ACC112 (cell line): ENCODE measurements around the gene CSNK1A1.
"Not testable (repeated sequence)": the region's sequence is repeated elsewhere in the genome, so short reads cannot be mapped to it uniquely, and the experiment has no call there.

ENCODE experiments used
- H2AFZ ChIP-seq: fragments of 200-600 bp; sonication (generic); one replicate; pipeline ENCODE4 v1.6.0; 2017; ENCODE audit warnings: antibody characterized with exemption, low read length; ENCODE audit not compliant: unreplicated experiment
- H3K27ac ChIP-seq: fragments of 200-600 bp; sonication (generic); 2 replicates; pipeline ENCODE4 v1.5.1; 2014; ENCODE audit warnings: low read depth, mild to moderate bottlenecking, antibody characterized with exemption, low read length, moderate library complexity
- H3K27me3 ChIP-seq: fragments of 200-600 bp; sonication (generic); 2 replicates; pipeline ENCODE4 v1.6.1; 2014; ENCODE audit warnings: mild to moderate bottlenecking, antibody characterized with exemption, low read length, moderate library complexity, mixed read lengths; ENCODE audit not compliant: insufficient read depth
- H3K36me3 ChIP-seq: fragments of 200-600 bp; sonication (generic); 2 replicates; pipeline ENCODE4 v1.6.1; 2016; ENCODE audit warnings: mild to moderate bottlenecking, antibody characterized with exemption, low read length, moderate library complexity, mixed read lengths; ENCODE audit not compliant: insufficient read depth
- H3K4me1 ChIP-seq: fragments of 200-600 bp; sonication (generic); one replicate; pipeline ENCODE4 v1.6.1; 2016; ENCODE audit warnings: low read length, mixed read lengths; ENCODE audit not compliant: insufficient read depth, unreplicated experiment, control insufficient read depth
- H3K4me3 ChIP-seq: fragments of 200-600 bp; sonication (generic); 2 replicates; pipeline ENCODE4 v1.5.1; 2014; ENCODE audit warnings: mild to moderate bottlenecking, low read depth, low read length
- H3K79me2 ChIP-seq: fragments of 200-600 bp; sonication (generic); one replicate; pipeline ENCODE4 v1.6.0; 2016; ENCODE audit warnings: low read length; ENCODE audit not compliant: control insufficient read depth, unreplicated experiment, insufficient read depth

The CSNK1A1 gene

GRCh38 chr5:149572576-149573231 is 21.5 kb upstream of the CSNK1A1 start:
- no peak overlapping the region for H3K27ac ChIP-seq
- H3K4me1 ChIP-seq, result no peaks in the 10 kb centered on the region
- H3K36me3 ChIP-seq, result no peaks in the 10 kb centered on the region
- H3K27me3 ChIP-seq, result no peaks in the 10 kb centered on the region
- no peak overlapping the region for H3K4me3 ChIP-seq
- H2AFZ ChIP-seq, result no peak overlapping the region
- H3K79me2 ChIP-seq, result no peaks in the 10 kb centered on the region

DNA sequence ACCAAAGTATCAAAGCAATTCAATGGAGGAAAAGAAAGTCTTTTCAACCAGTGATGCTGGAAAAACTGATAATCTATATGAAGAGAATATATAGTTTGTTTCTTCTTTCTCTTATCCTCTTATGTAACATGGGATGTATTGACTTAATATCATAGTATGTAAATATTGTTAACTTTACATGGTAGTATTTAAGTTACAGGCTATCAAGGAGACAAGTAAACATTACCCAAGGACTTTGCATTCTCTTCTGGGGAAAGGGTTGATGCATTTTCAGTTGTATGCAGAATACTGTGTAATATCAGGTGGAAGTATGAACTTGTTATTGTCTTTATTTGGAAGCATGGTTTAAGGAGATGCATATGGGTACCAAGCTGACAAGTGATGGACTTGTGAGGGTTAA is 20.9 kb upstream of the CSNK1A1 start:
- no peak overlapping the region for H3K4me3 ChIP-seq

GRCh38 chr5:149567226-149567625 is 16.0 kb upstream of the CSNK1A1 start:
- Histone ChIP-seq H3K27me3 (no peaks in the 10 kb centered on the region), H3K4me3 (no peak overlapping the region), H3K4me1 (peaks cover 23% of the 10 kb centered on the region), H3K36me3 (no peaks in the 10 kb centered on the region), H3K79me2 (no peaks in the 10 kb centered on the region), H2AFZ (no peak overlapping the region), H3K27ac (no peak overlapping the region)

More for the DNA sequence above, 20.9 kb upstream of the CSNK1A1 start:
- Histone ChIP-seq H3K79me2 (no peaks in the 10 kb centered on the region), H2AFZ (no peak overlapping the region), H3K27ac (no peak overlapping the region), H3K27me3 (no peaks in the 10 kb centered on the region), H3K4me1 (no peaks in the 10 kb centered on the region), H3K36me3 (no peaks in the 10 kb centered on the region)

DNA sequence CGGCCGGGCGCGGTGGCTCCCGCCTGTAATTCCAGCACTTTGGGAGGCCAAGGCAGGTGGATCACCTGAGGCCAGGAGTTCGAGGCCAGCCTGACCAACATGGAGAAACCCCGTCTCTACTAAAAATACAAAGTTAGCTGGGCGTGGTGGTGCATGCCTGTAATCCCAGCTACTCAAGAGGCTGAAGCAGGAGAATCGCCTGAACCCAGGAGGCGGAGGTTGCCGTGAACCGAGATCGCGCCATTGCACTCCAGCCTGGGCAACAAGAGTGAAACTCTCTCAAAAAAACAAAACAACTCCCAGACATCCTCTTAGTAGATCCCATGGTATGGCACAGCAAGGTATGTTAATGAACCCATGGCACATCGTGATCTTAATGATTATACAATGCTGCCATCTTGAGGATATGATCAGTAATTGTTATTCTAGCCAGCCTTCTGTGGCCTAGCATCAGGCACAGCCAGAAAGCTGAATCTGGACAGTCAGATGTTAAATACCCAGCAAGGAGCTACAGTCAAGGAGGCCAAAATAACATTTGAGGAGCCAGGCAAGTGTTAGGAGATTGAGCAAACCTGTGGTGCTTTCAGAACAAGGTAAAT is 13.4 kb upstream of the CSNK1A1 start:
- not testable (repeated sequence) for H3K36me3 ChIP-seq, H3K79me2 ChIP-seq, H2AFZ ChIP-seq, H3K4me3 ChIP-seq, H3K27me3 ChIP-seq
- Histone ChIP-seq H3K4me1 (peaks cover 45% of the 10 kb centered on the region), H3K27ac (peak overlapping the region; percentile 98)

- Histone ChIP-seq H2AFZ (peak overlapping the region; percentile 76), H3K27me3 (no peaks in the 10 kb centered on the region), H3K4me3 (peak overlapping the region; percentile 0; the same call in 1 of the 2 replicates), H3K36me3 (no peaks in the 10 kb centered on the region), H3K79me2 (no peaks in the 10 kb centered on the region), H3K27ac (peak overlapping the region; percentile 98), H3K4me1 (peaks cover 49% of the 10 kb centered on the region)
Observed at GRCh38 chr5:149563466-149563865, 12.2 kb upstream of the CSNK1A1 start.

DNA sequence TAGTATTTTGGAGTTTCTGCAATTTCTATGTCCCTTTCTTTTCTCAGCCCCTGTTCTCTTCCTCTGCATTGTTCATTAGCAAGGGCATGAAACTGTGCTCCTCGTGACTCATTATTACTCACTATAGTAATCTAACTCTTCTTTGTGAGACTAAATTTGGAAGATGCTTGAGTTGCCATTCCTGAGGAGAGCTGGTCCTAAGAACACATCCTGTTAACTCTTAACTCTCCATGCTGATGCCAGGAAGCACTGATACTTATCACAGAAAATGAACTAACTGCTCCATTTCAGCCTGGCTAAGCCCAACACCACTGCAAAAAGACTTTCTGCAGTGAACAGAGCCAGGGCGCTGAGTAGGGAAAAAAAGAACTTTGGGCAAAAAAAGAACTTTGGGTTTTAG is 10.6 kb upstream of the CSNK1A1 start:
- Histone ChIP-seq H3K27ac (peak overlapping the region; percentile 98), H3K79me2 (no peaks in the 10 kb centered on the region), H3K36me3 (no peaks in the 10 kb centered on the region), H3K27me3 (no peaks in the 10 kb centered on the region), H3K4me3 (peak overlapping the region; percentile 63), H3K4me1 (peaks cover 49% of the 10 kb centered on the region), H2AFZ (no peak overlapping the region)

- Histone ChIP-seq H3K27me3 (no peaks in the 10 kb centered on the region), H3K36me3 (no peaks in the 10 kb centered on the region), H3K4me1 (peaks cover 49% of the 10 kb centered on the region), H2AFZ (no peak overlapping the region), H3K27ac (no peak overlapping the region), H3K79me2 (no peaks in the 10 kb centered on the region), H3K4me3 (no peak overlapping the region)
Observed at GRCh38 chr5:149559706-149560105, 8.5 kb upstream of the CSNK1A1 start.

DNA sequence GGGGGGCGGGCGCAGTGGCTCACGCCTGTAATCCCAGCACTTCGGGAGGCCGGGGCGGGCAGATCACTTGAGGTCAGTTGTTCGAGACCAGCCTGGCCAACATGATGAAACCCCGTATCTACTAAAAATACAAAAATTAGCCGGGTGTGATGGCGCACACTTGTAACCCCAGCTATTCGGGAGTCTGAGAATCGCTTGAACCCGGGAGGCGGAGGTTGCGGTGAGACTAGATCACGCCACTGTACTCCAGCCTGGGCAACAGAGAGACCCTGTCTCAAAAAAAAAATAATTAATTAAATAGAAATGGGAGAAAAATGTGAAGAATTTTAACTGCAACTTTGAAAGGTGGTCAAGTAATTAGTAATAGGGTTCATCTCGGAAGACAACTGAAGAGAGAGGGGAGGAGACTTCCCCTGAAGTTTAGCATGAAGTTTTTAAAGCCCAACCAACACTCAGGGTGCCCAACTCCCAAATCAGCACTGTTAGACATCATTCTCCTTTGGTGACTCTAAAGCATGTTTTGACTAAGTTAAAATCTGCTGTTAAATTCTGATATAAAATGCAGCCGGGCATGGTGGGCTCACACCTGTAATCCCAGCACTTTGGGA is 1.4 kb upstream of the CSNK1A1 start:
- Histone ChIP-seq H3K4me1 (peaks cover 7% of the 10 kb centered on the region), H3K79me2 (peaks cover 40% of the 10 kb centered on the region), H3K27me3 (no peaks in the 10 kb centered on the region), H2AFZ (no peak overlapping the region), H3K36me3 (peaks cover 24% of the 10 kb centered on the region), H3K4me3 (peak overlapping the region; percentile 90; the same call in 1 of the 2 replicates), H3K27ac (no peak overlapping the region)

DNA sequence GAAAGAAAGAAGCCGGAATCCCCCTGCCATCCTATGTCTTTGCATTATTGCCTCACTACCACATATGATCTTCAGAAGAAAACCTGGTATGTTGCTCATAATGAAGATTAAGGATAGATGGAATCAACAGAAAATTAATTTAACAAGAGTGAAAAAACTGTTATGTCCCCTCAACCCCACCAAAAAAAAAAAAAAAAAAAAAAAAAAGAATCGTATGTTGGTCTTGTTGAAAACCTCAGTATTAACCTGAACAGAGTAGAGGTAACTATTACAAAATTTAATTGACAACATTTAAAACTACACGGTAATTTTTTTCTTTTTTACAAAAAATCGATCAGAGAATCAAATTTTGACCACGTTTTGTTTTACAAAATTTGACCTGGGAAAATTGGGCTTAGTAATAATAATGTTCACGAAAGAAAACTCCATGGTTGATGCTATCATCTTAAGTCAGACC is 827 bp upstream of the CSNK1A1 start:
- H3K79me2 ChIP-seq, result peaks cover 46% of the 10 kb centered on the region
- H3K4me1 ChIP-seq, result peaks cover 13% of the 10 kb centered on the region
- H3K27ac ChIP-seq, result peak overlapping the region; percentile 93

DNA sequence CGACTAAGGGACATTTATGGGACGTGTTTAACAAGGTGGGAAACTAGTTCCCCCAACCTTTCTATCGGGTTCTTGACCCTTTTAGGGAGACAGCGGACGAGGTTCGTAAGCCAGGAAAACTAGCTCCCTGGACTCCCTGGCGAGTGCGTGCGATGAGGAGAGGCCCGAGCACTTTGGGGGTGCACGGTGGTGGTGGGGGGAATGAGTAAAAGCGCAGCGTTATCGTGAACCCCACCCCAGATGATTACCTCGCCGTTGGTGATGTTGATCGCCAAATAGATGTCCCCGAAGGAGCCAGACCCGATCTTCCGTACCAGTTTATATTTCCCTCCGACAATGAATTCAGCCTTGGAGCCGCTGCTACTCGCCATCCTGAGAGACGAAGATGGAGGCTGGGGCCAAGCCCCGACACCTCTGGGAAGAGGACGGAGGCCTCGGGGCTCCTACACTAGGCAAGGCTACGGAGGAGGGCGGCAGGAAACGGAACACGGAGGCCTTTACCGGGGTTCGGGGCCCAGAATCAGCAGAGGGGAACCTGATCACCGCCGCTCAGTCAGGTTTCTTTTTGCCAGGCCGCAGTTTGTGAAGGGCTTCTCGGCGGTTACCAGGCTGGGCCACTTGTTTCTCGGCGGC is 529 bp downstream of the CSNK1A1 start:
- peaks cover 59% of the 10 kb centered on the region for H3K79me2 ChIP-seq
- H3K4me1 ChIP-seq, result peaks cover 21% of the 10 kb centered on the region
- H2AFZ ChIP-seq, result no peak overlapping the region
- peaks cover 40% of the 10 kb centered on the region for H3K36me3 ChIP-seq
- H3K27ac ChIP-seq, result peak overlapping the region; percentile 93
- no peaks in the 10 kb centered on the region for H3K27me3 ChIP-seq
- peak overlapping the region; percentile 90 for H3K4me3 ChIP-seq

More for the DNA sequence above, 827 bp upstream of the CSNK1A1 start:
- Histone ChIP-seq H2AFZ (peak overlapping the region; percentile 64), H3K36me3 (peaks cover 29% of the 10 kb centered on the region), H3K27me3 (no peaks in the 10 kb centered on the region), H3K4me3 (peak overlapping the region; percentile 90)
